Keratinocyte (primary cell): Measurements from ENCODE around the gene QPCT. TPM values are rescaled to one million over a fixed set of nuclear protein-coding genes. Genes with fewer than 3 reads are reported as not detected.

ENCODE experiments used
- DNase-seq: peaks from one replicate; pipeline ENCODE4 v3.0.0-alpha.2; 2011; ENCODE audit warnings: low read depth, missing footprints, low spot score
- FAIRE-seq: peaks from 2 replicates; lab custom pipeline; 2011; peaks lifted over from hg19 to GRCh38; lab: Jason Lieb, UNC
- H2AFZ ChIP-seq: 2 replicates; pipeline ENCODE4 v1.6.0; 2012; ENCODE audit warnings: low read length, control low read depth, inconsistent platforms; ENCODE audit not compliant: control insufficient read depth
- H3K27ac ChIP-seq: 2 replicates; pipeline ENCODE4 v1.5.1; 2011; ENCODE audit warnings: low read length; ENCODE audit not compliant: control insufficient read depth, insufficient read depth
- H3K27me3 ChIP-seq: 3 replicates; pipeline ENCODE4 v1.6.0; 2011; ENCODE audit warnings: low read length; ENCODE audit not compliant: control insufficient read depth, insufficient read depth; ENCODE audit errors: extremely low read depth
- H3K36me3 ChIP-seq, 2 experiments: 2 replicates in 1 of 2; 3 replicates in 1 of 2; pipeline ENCODE4 v1.5.1; 2011; ENCODE audit warnings: low read length in 2 of 2, mild to moderate bottlenecking in 1 of 2; ENCODE audit not compliant: control insufficient read depth in 2 of 2, insufficient read depth in 2 of 2; ENCODE audit errors: extremely low read depth in 1 of 2
- H3K4me1 ChIP-seq: 3 replicates; pipeline ENCODE4 v1.5.1; 2011; ENCODE audit warnings: low read length; ENCODE audit not compliant: control insufficient read depth, insufficient read depth; ENCODE audit errors: extremely low read depth
- H3K4me2 ChIP-seq: 3 replicates; pipeline ENCODE4 v1.6.0; 2011; ENCODE audit warnings: low read depth, low read length; ENCODE audit not compliant: control insufficient read depth, insufficient read depth; ENCODE audit errors: extremely low read depth
- H3K4me3 ChIP-seq, 3 experiments: fragments of 200-600 bp in 1 of 3; sonication (generic) in 1 of 3; 2 replicates in 2 of 3; 3 replicates in 1 of 3; pipeline ENCODE4 v1.5.1; 2011 to 2016; ENCODE audit warnings: low read length in 3 of 3, mild to moderate bottlenecking in 3 of 3, control low read depth in 2 of 3, inconsistent platforms in 1 of 3, low read depth in 1 of 3, mixed read lengths in 1 of 3, mixed run types in 1 of 3, moderate library complexity in 1 of 3; ENCODE audit not compliant: control insufficient read depth in 2 of 3, insufficient read depth in 2 of 3; ENCODE audit errors: extremely low read depth in 1 of 3
- H3K79me2 ChIP-seq: 2 replicates; pipeline ENCODE4 v1.6.0; 2012; ENCODE audit warnings: low read length; ENCODE audit not compliant: control insufficient read depth, insufficient read depth
- H3K9ac ChIP-seq: 3 replicates; pipeline ENCODE4 v1.6.0; 2011; ENCODE audit warnings: low read length; ENCODE audit not compliant: control insufficient read depth, insufficient read depth; ENCODE audit errors: extremely low read depth
- H3K9me1 ChIP-seq: 3 replicates; pipeline ENCODE4 v1.6.0; 2011; ENCODE audit warnings: low read length; ENCODE audit not compliant: control insufficient read depth, insufficient read depth; ENCODE audit errors: extremely low read depth
- H3K9me3 ChIP-seq: 2 replicates; pipeline ENCODE4 v1.5.1; 2012; ENCODE audit warnings: low read depth, low read length; ENCODE audit not compliant: control insufficient read depth
- H4K20me1 ChIP-seq: 3 replicates; pipeline ENCODE4 v1.6.0; 2011; ENCODE audit warnings: low read length; ENCODE audit not compliant: control insufficient read depth, insufficient read depth; ENCODE audit errors: extremely low read depth
- CTCF ChIP-seq, 3 experiments: IDR thresholded peaks in 1 of 3; conservative IDR thresholded peaks in 1 of 3; optimal IDR thresholded peaks in 1 of 3; 2 replicates in 2 of 3; 3 replicates in 1 of 3; pipeline versions ENCODE3 to v1.5.1; 2011; ENCODE audit warnings: low read length in 3 of 3, mild to moderate bottlenecking in 3 of 3, moderate library complexity in 2 of 3, control low read depth in 1 of 3, inconsistent platforms in 1 of 3; ENCODE audit not compliant: insufficient read depth in 2 of 3; ENCODE audit errors: extremely low read depth in 1 of 3
- EZH2 ChIP-seq: IDR thresholded peaks from one replicate; pipeline ENCODE4 v1.6.1; 2012; ENCODE audit warnings: inconsistent platforms, mild to moderate bottlenecking, low read length, moderate library complexity
- dilution Hi-C: fragments of 300-500 bp; cut with MboI; formaldehyde crosslinking; loops from one replicate; pipeline ENCODE4 v1.7.0; 2020; ENCODE audit warnings: low sequenced_read_pairs; ENCODE audit not compliant: extremely low pct_ligation_motif_present
- polyA plus RNA-seq, 5 experiments: library from polyadenylated mRNA; depleted of rRNA in 3 of 5; stranded (reverse) in 3 of 5; stranded (forward) in 1 of 5; unstranded in 1 of 5; fragments of >200 nt; gene quantifications; 1 replicate in 1 of 5; 2 replicates in 3 of 5; 3 replicates in 1 of 5; pipeline versions ENCODE4 v1.2.1 to v1.2.3, GENCODE V29; 2011 to 2012; ENCODE audit warnings: missing spikeins in 2 of 5, low read depth in 1 of 5, low replicate concordance in 1 of 5

The QPCT gene
- polyA plus RNA-seq, 1 donor (not counting 4 experiments of a cell fraction or from before 2014, with no cell fraction given), result 11.6 TPM

DNA sequence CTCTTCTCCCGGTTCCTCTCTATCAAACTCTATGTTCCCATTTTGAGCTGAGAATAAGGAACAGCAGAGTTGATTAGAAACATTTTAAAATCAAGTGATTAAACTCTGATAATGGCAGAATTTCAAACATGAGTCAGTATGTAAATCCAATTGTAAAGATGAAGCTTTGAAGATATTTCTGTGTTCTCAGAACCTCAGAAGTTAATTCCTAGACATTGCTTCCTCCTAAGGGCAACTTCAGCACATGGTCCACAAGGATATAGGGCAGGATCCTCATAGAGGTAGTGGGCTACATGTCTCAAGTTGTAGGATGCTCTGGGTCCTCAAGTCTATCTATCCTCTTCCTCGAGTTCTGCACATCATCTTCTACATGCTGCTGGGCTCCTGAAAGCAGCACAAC is 46.3 kb downstream of the QPCT start:
- no peaks in the 10 kb centered on the region for H3K9me1 ChIP-seq
- H3K27me3 ChIP-seq, result no peaks in the 10 kb centered on the region
- H3K4me1 ChIP-seq, result peaks cover 43% of the 10 kb centered on the region
- no peaks in the 10 kb centered on the region for H3K9me3 ChIP-seq
- no peaks in the 10 kb centered on the region for H4K20me1 ChIP-seq
- DNase-seq, result no peak
- no peak for TF ChIP-seq EZH2
- no peak for TF ChIP-seq CTCF (optimal IDR thresholded peaks at IDR 0.05 in 1 of 3, IDR thresholded peaks at IDR 0.05 in 1 of 3, conservative IDR thresholded peaks at IDR 0.05 in 1 of 3; ENCODE audit: extremely low read depth in 1 of 3, insufficient read depth in 2 of 3, low read length in 3 of 3)
- H3K9ac ChIP-seq, result no peak overlapping the region
- no peak overlapping the region for H3K4me3 ChIP-seq
- H3K79me2 ChIP-seq, result no peaks in the 10 kb centered on the region
- no peak for FAIRE-seq
- H3K27ac ChIP-seq, result peak overlapping the region; percentile 82
- H3K36me3 ChIP-seq, result no peaks in the 10 kb centered on the region
- peak overlapping the region; percentile 63 for H2AFZ ChIP-seq
- dilution Hi-C loops, result no loop called here
- peak overlapping the region; percentile 55 for H3K4me2 ChIP-seq

GRCh38 chr2:37391711-37392110 is 47.3 kb downstream of the QPCT start:
- H3K27ac ChIP-seq, result no peak overlapping the region
- H3K4me2 ChIP-seq, result no peak overlapping the region
- H3K4me1 ChIP-seq, result peaks cover 43% of the 10 kb centered on the region
- DNase-seq, result no peak
- no peak overlapping the region for H3K4me3 ChIP-seq
- H2AFZ ChIP-seq, result no peak overlapping the region
- no peaks in the 10 kb centered on the region for H4K20me1 ChIP-seq
- dilution Hi-C loops, result no loop called here
- FAIRE-seq, result no peak
- H3K9ac ChIP-seq, result no peak overlapping the region
- TF ChIP-seq CTCF (optimal IDR thresholded peaks at IDR 0.05 in 1 of 3, IDR thresholded peaks at IDR 0.05 in 1 of 3, conservative IDR thresholded peaks at IDR 0.05 in 1 of 3; ENCODE audit: extremely low read depth in 1 of 3, insufficient read depth in 2 of 3, low read length in 3 of 3), result no peak
- TF ChIP-seq EZH2, result no peak
- no peaks in the 10 kb centered on the region for H3K9me3 ChIP-seq
- H3K27me3 ChIP-seq, result no peaks in the 10 kb centered on the region
- H3K9me1 ChIP-seq, result no peaks in the 10 kb centered on the region
- H3K36me3 ChIP-seq, result no peaks in the 10 kb centered on the region
- no peaks in the 10 kb centered on the region for H3K79me2 ChIP-seq
